Breast epithelium (tissue), 4 donors: ENCODE data around the gene FBLN1. TPM values are rescaled to one million over a fixed set of nuclear protein-coding genes. Genes with fewer than 3 reads are reported as not detected.

ENCODE experiments used
- DNase-seq, 2 donors: peaks; one replicate each; pipeline ENCODE4 v3.0.0-alpha.2; 2019; ENCODE audit warnings: low spot score in 2 of 2
- H3K27ac ChIP-seq, 2 donors: fragments of 200-600 bp; sonication (generic) in 1 of 2; one replicate each; pipeline ENCODE4 v1.5.1; 2016 to 2019; ENCODE audit warnings: mild to moderate bottlenecking in 1 of 2
- H3K27me3 ChIP-seq, 2 donors: fragments of 200-600 bp; sonication (generic) in 1 of 2; one replicate each; pipeline versions ENCODE4 v1.5.1 to v1.6.0; 2017 to 2019; ENCODE audit warnings: control low read depth in 1 of 2, mild to moderate bottlenecking in 1 of 2
- H3K36me3 ChIP-seq: fragments of 200-600 bp; one replicate; pipeline ENCODE4 v1.5.1; 2019
- H3K4me1 ChIP-seq, 2 donors: fragments of 200-600 bp; sonication (generic); one replicate each; pipeline ENCODE4 v1.5.1; 2016 to 2019; ENCODE audit warnings: control low read depth in 1 of 2
- H3K4me3 ChIP-seq, 3 donors: fragments of 200-600 bp; sonication (generic); 1 replicate in 2 of 3; 2 replicates in 1 of 3; pipeline ENCODE4 v1.5.1; 2016 to 2019; ENCODE audit warnings: mild to moderate bottlenecking in 3 of 3, moderate library complexity in 2 of 3
- H3K9me3 ChIP-seq, 2 donors: fragments of 200-600 bp; sonication (generic) in 1 of 2; one replicate each; pipeline ENCODE4 v1.5.1; 2016 to 2019; ENCODE audit warnings: control low read depth in 1 of 2
- POLR2A ChIP-seq: fragments of 450-650 bp; IDR thresholded peaks from one replicate; pipeline ENCODE4 v1.6.1; 2016; ENCODE audit warnings: antibody characterized with exemption, mild to moderate bottlenecking, moderate library complexity
- POLR2AphosphoS5 ChIP-seq, 3 donors: sonication (generic); formaldehyde crosslinking; IDR thresholded peaks; one replicate each; pipeline ENCODE4 v1.6.1; 2017; ENCODE audit warnings: antibody characterized with exemption in 3 of 3
- intact Hi-C: fragments of 100-400 bp; cut with DNase I; formaldehyde crosslinking; loops from one replicate; pipeline ENCODE4 v1.15.1; 2023; ENCODE audit warnings: low total_unique reads
- total RNA-seq, 3 donors: library from RNA; depleted of rRNA; stranded (reverse); fragments of >200 nt; gene quantifications; one replicate each; pipeline ENCODE4 v1.1.0, GENCODE V29; 2016
- TF ChIP-seq, protein P1 (sequence below), 3 donors: fragments of 450-650 bp; IDR thresholded peaks; one replicate each; pipeline ENCODE4 v1.5.1; 2016 to 2017; ENCODE audit warnings: antibody characterized with exemption in 3 of 3, mild to moderate bottlenecking in 3 of 3, moderate library complexity in 3 of 3

Gene FBLN1
- total RNA-seq, 3 donors from 2014 or later = 115 to 293 (median 267) TPM

DNA sequence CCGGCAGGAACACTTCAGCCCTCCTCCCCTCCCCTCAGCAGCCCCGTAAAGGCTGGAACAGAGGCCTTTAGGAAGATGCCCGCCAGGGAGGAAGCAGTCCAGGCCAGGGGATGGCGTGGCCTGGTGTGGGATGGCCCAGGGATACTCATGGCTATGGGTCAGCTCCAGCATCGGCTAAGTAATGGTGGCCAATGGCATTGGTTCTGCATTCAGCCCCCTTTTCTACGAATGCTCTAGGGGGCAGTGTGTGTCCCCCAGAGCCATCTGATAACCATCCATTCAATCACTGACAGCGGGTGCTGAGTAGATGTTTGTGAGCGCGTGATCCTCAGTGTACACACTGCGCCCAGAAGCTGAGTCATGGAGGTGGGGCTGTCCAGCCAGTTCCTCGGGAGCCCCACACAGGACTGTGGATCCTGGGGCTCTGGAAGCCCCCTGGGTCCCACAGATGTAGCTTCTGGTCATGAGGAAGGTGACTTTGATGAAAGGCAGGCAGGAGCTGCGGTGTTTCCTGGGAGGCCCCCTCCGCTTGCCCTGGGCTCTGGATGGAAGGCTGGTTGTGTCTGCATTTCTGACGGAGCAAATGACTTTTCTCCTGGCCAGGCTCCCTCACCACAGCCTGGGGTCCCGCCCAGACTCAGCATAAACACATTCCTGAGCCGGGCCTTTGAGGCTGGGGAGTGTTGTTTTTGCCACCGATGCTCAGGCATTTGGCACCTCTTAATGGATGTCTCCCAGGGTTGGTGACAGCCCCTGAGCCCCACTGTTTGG is 46.5 kb downstream of the FBLN1 start:
- no peaks in the 10 kb centered on the region for H3K9me3 ChIP-seq
- H3K27ac ChIP-seq = peak overlapping the region; percentile 90 to 95
- TF ChIP-seq POLR2A = no peak
- TF ChIP-seq POLR2AphosphoS5 (IDR thresholded peaks at IDR 0.05) = peak; percentile 28 to 58 (median 54)
- H3K27me3 ChIP-seq = no peaks in the 10 kb centered on the region
- H3K36me3 ChIP-seq = no peaks in the 10 kb centered on the region
- peak in 1 of 2 donors; percentile 58 for DNase-seq
- intact Hi-C loops = no loop called here
- peaks cover 29 to 43% of the 10 kb centered on the region in 2 donors for H3K4me1 ChIP-seq
- no peak overlapping the region for H3K4me3 ChIP-seq

DNA sequence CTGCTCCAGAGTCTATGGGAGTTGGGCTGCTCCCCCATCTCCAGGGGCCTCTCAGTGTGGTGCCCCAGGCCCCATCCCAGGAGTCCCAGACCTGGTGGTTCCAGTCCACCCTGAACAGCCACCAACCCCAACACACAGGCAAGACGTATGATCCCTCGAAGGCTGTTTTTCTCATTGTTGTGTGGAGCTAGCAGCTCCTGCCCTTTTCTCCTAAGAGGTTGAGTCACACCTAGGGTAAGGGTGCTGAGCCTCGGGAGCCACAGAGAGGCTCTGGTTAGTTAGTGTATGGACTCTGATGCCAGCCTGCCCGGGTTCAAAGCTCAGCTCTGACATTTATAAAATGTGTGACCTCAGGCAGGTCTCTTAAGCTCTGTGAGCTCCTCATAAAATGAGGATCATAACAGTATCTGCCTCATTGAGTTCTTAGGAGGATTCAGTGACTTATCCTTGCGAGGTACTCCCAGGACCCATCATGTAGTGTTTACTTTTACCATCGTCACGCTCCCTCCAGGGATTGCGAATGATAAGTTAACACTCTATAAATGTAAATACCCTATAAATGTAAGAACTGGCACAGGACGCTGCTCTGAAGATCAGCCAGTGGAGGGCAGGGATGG is 47.2 kb downstream of the FBLN1 start:
- H3K27me3 ChIP-seq = no peaks in the 10 kb centered on the region
- peak overlapping the region; percentile 90 to 95 for H3K27ac ChIP-seq
- H3K4me3 ChIP-seq = no peak overlapping the region
- H3K4me1 ChIP-seq = peaks cover 29 to 47% of the 10 kb centered on the region in 2 donors
- DNase-seq = no peak
- H3K9me3 ChIP-seq = no peaks in the 10 kb centered on the region
- H3K36me3 ChIP-seq = no peaks in the 10 kb centered on the region
- intact Hi-C loops = loop anchor here (5.0 kb wide), 1 partner anchor 98 kb away; no protein-coding TSS in a partner anchor
- TF ChIP-seq, protein P1, sequence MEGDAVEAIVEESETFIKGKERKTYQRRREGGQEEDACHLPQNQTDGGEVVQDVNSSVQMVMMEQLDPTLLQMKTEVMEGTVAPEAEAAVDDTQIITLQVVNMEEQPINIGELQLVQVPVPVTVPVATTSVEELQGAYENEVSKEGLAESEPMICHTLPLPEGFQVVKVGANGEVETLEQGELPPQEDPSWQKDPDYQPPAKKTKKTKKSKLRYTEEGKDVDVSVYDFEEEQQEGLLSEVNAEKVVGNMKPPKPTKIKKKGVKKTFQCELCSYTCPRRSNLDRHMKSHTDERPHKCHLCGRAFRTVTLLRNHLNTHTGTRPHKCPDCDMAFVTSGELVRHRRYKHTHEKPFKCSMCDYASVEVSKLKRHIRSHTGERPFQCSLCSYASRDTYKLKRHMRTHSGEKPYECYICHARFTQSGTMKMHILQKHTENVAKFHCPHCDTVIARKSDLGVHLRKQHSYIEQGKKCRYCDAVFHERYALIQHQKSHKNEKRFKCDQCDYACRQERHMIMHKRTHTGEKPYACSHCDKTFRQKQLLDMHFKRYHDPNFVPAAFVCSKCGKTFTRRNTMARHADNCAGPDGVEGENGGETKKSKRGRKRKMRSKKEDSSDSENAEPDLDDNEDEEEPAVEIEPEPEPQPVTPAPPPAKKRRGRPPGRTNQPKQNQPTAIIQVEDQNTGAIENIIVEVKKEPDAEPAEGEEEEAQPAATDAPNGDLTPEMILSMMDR (IDR thresholded peaks at IDR 0.05) = no peak
- TF ChIP-seq POLR2A = no peak
- no peak for TF ChIP-seq POLR2AphosphoS5 (IDR thresholded peaks at IDR 0.05)

DNA sequence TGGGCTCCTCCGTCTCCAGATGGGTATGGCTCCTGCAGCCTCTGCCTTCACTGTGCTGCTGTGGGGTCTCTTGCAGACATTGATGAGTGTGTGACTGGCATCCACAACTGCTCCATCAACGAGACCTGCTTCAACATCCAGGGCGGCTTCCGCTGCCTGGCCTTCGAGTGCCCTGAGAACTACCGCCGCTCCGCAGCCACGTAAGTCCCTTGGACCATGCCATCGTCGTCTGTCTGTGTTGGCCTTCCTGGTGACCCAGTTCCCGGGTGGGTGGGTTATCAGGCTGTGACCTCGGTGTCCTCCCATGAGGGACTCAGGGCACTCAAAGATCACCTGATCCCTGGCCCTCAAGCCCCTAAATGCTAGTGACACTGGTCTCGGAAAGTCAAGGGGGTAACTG is 47.7 kb downstream of the FBLN1 start:
- intact Hi-C loops = loop anchor here (5.0 kb wide), 1 partner anchor 98 kb away; no protein-coding TSS in a partner anchor
- Histone ChIP-seq H3K9me3 (no peaks in the 10 kb centered on the region), H3K36me3 (no peaks in the 10 kb centered on the region), H3K27ac (peak overlapping the region; percentile 90 to 95), H3K4me3 (no peak overlapping the region), H3K27me3 (no peaks in the 10 kb centered on the region), H3K4me1 (peaks cover 29 to 47% of the 10 kb centered on the region in 2 donors)
- DNase-seq = no peak
- no peak for TF ChIP-seq POLR2A
- TF ChIP-seq POLR2AphosphoS5 (IDR thresholded peaks at IDR 0.05) = no peak
- TF ChIP-seq, protein P1 (IDR thresholded peaks at IDR 0.05) = no peak

DNA sequence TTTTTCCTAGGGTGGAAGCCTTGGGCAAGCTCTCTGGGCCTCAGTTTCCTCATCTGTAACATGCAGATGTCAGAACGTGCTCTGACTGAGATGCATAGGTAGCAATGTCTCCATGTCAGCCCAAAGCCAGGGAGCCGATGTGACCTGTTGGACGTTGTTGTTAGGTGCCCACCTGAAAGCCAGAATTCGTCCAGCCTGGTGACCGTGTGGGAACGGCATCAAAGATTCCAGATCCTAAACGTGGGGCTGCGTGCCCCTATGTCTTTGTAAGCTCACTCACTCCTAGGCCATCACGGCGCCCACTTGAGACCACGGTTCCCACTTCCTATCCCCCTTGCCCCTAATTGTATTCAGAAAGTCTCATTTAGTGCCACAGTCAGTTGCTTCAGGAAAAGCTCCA is 48.2 kb downstream of the FBLN1 start:
- Histone ChIP-seq H3K9me3 (no peaks in the 10 kb centered on the region), H3K4me3 (peak overlapping the region in 1 of 3 donors; percentile 19), H3K27ac (peak overlapping the region; percentile 90 to 95), H3K36me3 (no peaks in the 10 kb centered on the region), H3K4me1 (peaks cover 29 to 47% of the 10 kb centered on the region in 2 donors), H3K27me3 (no peaks in the 10 kb centered on the region)
- TF ChIP-seq POLR2A = no peak
- TF ChIP-seq POLR2AphosphoS5 (IDR thresholded peaks at IDR 0.05) = no peak
- TF ChIP-seq, protein P1 (IDR thresholded peaks at IDR 0.05) = no peak
- intact Hi-C loops = loop anchor here (5.0 kb wide), 1 partner anchor 99 kb away; no protein-coding TSS in a partner anchor
- no peak for DNase-seq

DNA sequence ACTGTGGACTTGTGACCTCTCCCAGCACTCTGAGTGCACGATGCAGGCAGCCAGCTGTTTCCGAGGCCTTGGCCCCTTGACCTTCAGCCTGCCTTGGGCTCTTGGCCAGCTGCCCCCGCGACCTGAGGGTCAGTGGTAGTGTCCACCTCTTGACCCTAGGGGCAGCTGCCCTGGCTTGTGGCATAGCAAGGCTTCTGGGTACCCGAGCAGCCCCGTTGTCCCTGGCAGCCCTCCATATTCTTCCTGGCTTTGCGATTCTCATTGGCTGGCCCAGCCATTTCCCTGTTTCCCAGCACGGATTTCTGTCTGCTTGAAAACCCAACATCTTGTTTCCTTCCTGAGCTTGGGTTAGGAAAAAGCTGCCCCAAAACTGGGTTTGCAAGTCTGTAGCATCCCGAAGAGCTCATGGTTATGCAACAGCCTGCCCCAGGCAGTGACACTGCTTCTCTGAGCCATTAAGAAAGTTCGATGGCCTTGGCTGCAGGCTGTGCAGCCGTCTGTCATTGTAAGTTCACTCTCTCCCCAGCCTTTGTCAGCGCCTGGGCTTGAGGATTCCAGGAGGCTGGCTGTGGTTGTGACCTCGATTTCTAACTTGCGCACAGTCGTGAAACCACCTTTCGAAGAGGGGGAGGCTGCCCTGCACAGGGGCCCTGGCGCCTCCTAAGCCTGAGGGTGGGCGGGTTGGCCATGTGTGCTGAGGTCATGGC is 48.8 kb downstream of the FBLN1 start:
- H3K4me1 ChIP-seq = peaks cover 29 to 47% of the 10 kb centered on the region in 2 donors
- no peak for TF ChIP-seq POLR2A
- TF ChIP-seq, protein P1 (IDR thresholded peaks at IDR 0.05) = no peak
- peak; percentile 40 to 76 (median 58) for TF ChIP-seq POLR2AphosphoS5 (IDR thresholded peaks at IDR 0.05)
- H3K36me3 ChIP-seq = no peaks in the 10 kb centered on the region
- no peaks in the 10 kb centered on the region for H3K9me3 ChIP-seq
- intact Hi-C loops = loop anchor here (5.0 kb wide), 1 partner anchor 99 kb away; no protein-coding TSS in a partner anchor
- peak in 1 of 2 donors; percentile 70 for DNase-seq
- peak overlapping the region; percentile 90 to 95 for H3K27ac ChIP-seq
- H3K27me3 ChIP-seq = no peaks in the 10 kb centered on the region
- H3K4me3 ChIP-seq = peak overlapping the region in 1 of 3 donors; percentile 19
